Heart left ventricle (tissue), 13 donors: ENCODE results near the gene TPPP3.

Experiments
- CTCF ChIP-seq, 12 donors: fragments of 200-600 bp; sonication (generic) in 4 of 12; IDR thresholded peaks; one replicate each; pipeline versions ENCODE4 v1.5.0 to v1.8.0; 2018 to 2022; ENCODE audit warnings: antibody characterized with exemption in 12 of 12, mild to moderate bottlenecking in 5 of 12
- POLR2A ChIP-seq, 2 donors: fragments of 450-650 bp; IDR thresholded peaks; one replicate each; pipeline ENCODE4 v1.6.1; 2017; ENCODE audit warnings: antibody characterized with exemption in 2 of 2, mild to moderate bottlenecking in 2 of 2, moderate library complexity in 2 of 2
- donor health status: ischemic (EF 13 %, LVEDD 7.1; RV severe dilation, severe dysfunction).
- donor health status: DM: no; HTN: yes; CAD: no.
- donor health status: DM: no; HTN: no; CAD: no.
- donor health status: ischemic (EF 25% LVEDD 6.9; RV normal size, moderate dysfunction).
- donor health status: ischemic (EF 25% LVEDD 5.7; RV mildly dilated, moderate dysfunction).
- donor health status: ischemic (EF 35%, LVEDD 5.7; RV mildly dilated, moderate dysfunction).
- donor health status: nonischemic (EF 11% LVEDD 7.7; RV severe dilation, severe dysfunction).
- donor health status: DM: yes; HTN: yes; CAD: no.
- donor health status: PGD.
- donor health status: ischemic (EF 29% LVEDD 5.4; RV normal size, mild dysfunction).
- donor health status: nonischemic (EF 23%, LVEDD 6.1; RV moderate dilation, normal function).

- no peak for TF ChIP-seq CTCF (IDR thresholded peaks at IDR 0.05)
- TF ChIP-seq POLR2A (IDR thresholded peaks at IDR 0.05), result no peak
Measured at GRCh38 chr16:67433131-67433719, 39.9 kb upstream of the TPPP3 start.
